ENCODE results near the gene ASPA.

The ASPA gene

GRCh38 chr17:3543453-3543852 is 67.7 kb downstream of the ASPA start:
- no peak for DNase-seq (ENCODE audit: extremely low read depth, low read depth)
- H3K4me3 ChIP-seq (replicated peaks; ENCODE audit: low read depth, low read length), result no peak overlapping the region
- no peak for TF ChIP-seq CTCF (IDR thresholded peaks at IDR 0.05; ENCODE audit: low read depth, low read length, missing control alignments)

- no peak for DNase-seq (ENCODE audit: extremely low read depth, low read depth)
- no peak overlapping the region for H3K4me3 ChIP-seq (replicated peaks; ENCODE audit: low read depth, low read length)
- no peak for TF ChIP-seq CTCF (IDR thresholded peaks at IDR 0.05; ENCODE audit: low read depth, low read length, missing control alignments)
Measured at GRCh38 chr17:3544365-3544764, 68.6 kb downstream of the ASPA start.

GRCh38 chr17:3545151-3545550 is 69.4 kb downstream of the ASPA start:
- H3K4me3 ChIP-seq (replicated peaks; ENCODE audit: low read depth, low read length), result no peak overlapping the region
- no peak for TF ChIP-seq CTCF (IDR thresholded peaks at IDR 0.05; ENCODE audit: low read depth, low read length, missing control alignments)
- no peak for DNase-seq (ENCODE audit: extremely low read depth, low read depth)

- no peak for TF ChIP-seq CTCF (IDR thresholded peaks at IDR 0.05; ENCODE audit: low read depth, low read length, missing control alignments)
- no peak for DNase-seq (ENCODE audit: extremely low read depth, low read depth)
- H3K4me3 ChIP-seq (replicated peaks; ENCODE audit: low read depth, low read length), result no peak overlapping the region
Measured at GRCh38 chr17:3546521-3546920, 70.7 kb downstream of the ASPA start.

GRCh38 chr17:3546997-3547396 is 71.2 kb downstream of the ASPA start:
- no peak overlapping the region for H3K4me3 ChIP-seq (replicated peaks; ENCODE audit: low read depth, low read length)
- no peak for TF ChIP-seq CTCF (IDR thresholded peaks at IDR 0.05; ENCODE audit: low read depth, low read length, missing control alignments)
- DNase-seq (ENCODE audit: extremely low read depth, low read depth), result no peak

GRCh38 chr17:3547628-3548027 is 71.8 kb downstream of the ASPA start:
- H3K4me3 ChIP-seq (replicated peaks; ENCODE audit: low read depth, low read length), result no peak overlapping the region
- no peak for TF ChIP-seq CTCF (IDR thresholded peaks at IDR 0.05; ENCODE audit: low read depth, low read length, missing control alignments)
- no peak for DNase-seq (ENCODE audit: extremely low read depth, low read depth)

- no peak for DNase-seq (ENCODE audit: extremely low read depth, low read depth)
- TF ChIP-seq CTCF (IDR thresholded peaks at IDR 0.05; ENCODE audit: low read depth, low read length, missing control alignments), result no peak
Measured at GRCh38 chr17:3549610-3550162, 73.9 kb downstream of the ASPA start.

More at GRCh38 chr17:3549610-3550162, 73.9 kb downstream of the ASPA start:
- no peak overlapping the region for H3K4me3 ChIP-seq (replicated peaks; ENCODE audit: low read depth, low read length)
